Left ventricle myocardium inferior (tissue), 1 donor: ENCODE results near the gene BCL6B. TPM values are rescaled to one million over a fixed set of nuclear protein-coding genes. Genes with fewer than 3 reads are reported as not detected.

Source experiments
- DNase-seq: peaks from one replicate; pipeline ENCODE4 v3.0.0-alpha.2; 2020
- H3K27ac ChIP-seq: fragments of 200-600 bp; replicated peaks from 2 replicates; pipeline ENCODE4 v1.8.0; 2021
- H3K27me3 ChIP-seq: fragments of 200-600 bp; 2 replicates; pipeline ENCODE4 v1.8.0; 2021; ENCODE audit warnings: low read depth
- H3K36me3 ChIP-seq: fragments of 200-600 bp; 2 replicates; pipeline ENCODE4 v1.8.0; 2021
- H3K4me1 ChIP-seq: fragments of 200-600 bp; 2 replicates; pipeline ENCODE4 v1.8.0; 2021
- H3K4me3 ChIP-seq: fragments of 200-600 bp; 2 replicates; pipeline ENCODE4 v1.8.0; 2021; ENCODE audit warnings: mild to moderate bottlenecking, moderate library complexity
- H3K9me3 ChIP-seq: fragments of 200-600 bp; replicated peaks from 2 replicates; pipeline ENCODE4 v1.8.0; 2021
- CTCF ChIP-seq: fragments of 200-600 bp; IDR thresholded peaks from 2 replicates; pipeline ENCODE4 v1.8.0; 2021; ENCODE audit warnings: antibody characterized with exemption, mild to moderate bottlenecking, borderline replicate concordance
- intact Hi-C: fragments of 100-400 bp; cut with micrococcal nuclease; formaldehyde crosslinking; loops from one replicate; pipeline ENCODE4 v1.11.0; 2022
- total RNA-seq: library from RNA; stranded (reverse); fragmentation: NEBNext Ultra II Directional; extraction: Animal tissue kit (Norgen Biotek cat#: 25700); gene quantifications from one replicate; pipeline ENCODE4 v1.2.1, GENCODE V29; 2021
- donor health status: DM: no; HTN: yes; CAD: no; lungs with severe emphysema.

Gene BCL6B
- total RNA-seq, 1 donor from 2014 or later = 13.7 TPM

GRCh38 chr17:7026471-7027115 lies 3.7 kb downstream of the BCL6B start:
- Histone ChIP-seq H3K36me3 (peaks cover 4% of the 10 kb centered on the region), H3K27ac (peak overlapping the region; percentile 82), H3K9me3 (no peaks in the 10 kb centered on the region), H3K4me1 (peaks cover 79% of the 10 kb centered on the region), H3K4me3 (peak overlapping the region; percentile 68), H3K27me3 (peaks cover 20% of the 10 kb centered on the region)
- TF ChIP-seq CTCF = no peak
- DNase-seq = no peak
- intact Hi-C loops = no loop called here

- Histone ChIP-seq H3K9me3 (no peaks in the 10 kb centered on the region), H3K4me1 (peaks cover 72% of the 10 kb centered on the region), H3K27me3 (peaks cover 17% of the 10 kb centered on the region), H3K27ac (peak overlapping the region; percentile 82), H3K36me3 (peaks cover 4% of the 10 kb centered on the region), H3K4me3 (peak overlapping the region; percentile 68)
- DNase-seq = no peak
- intact Hi-C loops = no loop called here
- no peak for TF ChIP-seq CTCF
These were observed 4.5 kb downstream of the BCL6B start for GRCh38 chr17:7027335-7027734.

GRCh38 chr17:7029096-7029495 lies 6.2 kb downstream of the BCL6B start:
- Histone ChIP-seq H3K27ac (peak overlapping the region; percentile 82), H3K9me3 (no peaks in the 10 kb centered on the region), H3K4me1 (peaks cover 62% of the 10 kb centered on the region), H3K4me3 (no peak overlapping the region), H3K27me3 (no peaks in the 10 kb centered on the region), H3K36me3 (peaks cover 4% of the 10 kb centered on the region)
- no peak for DNase-seq
- intact Hi-C loops = no loop called here
- no peak for TF ChIP-seq CTCF

- H3K4me3 ChIP-seq = no peak overlapping the region
- TF ChIP-seq CTCF = no peak
- H3K27ac ChIP-seq = peak overlapping the region; percentile 82
- H3K9me3 ChIP-seq = no peaks in the 10 kb centered on the region
- peaks cover 4% of the 10 kb centered on the region for H3K36me3 ChIP-seq
- intact Hi-C loops = no loop called here
- H3K27me3 ChIP-seq = no peaks in the 10 kb centered on the region
- no peak for DNase-seq
- peaks cover 60% of the 10 kb centered on the region for H3K4me1 ChIP-seq
These were observed 6.8 kb downstream of the BCL6B start for GRCh38 chr17:7029659-7030058.

- Histone ChIP-seq H3K4me1 (peaks cover 38% of the 10 kb centered on the region), H3K9me3 (no peaks in the 10 kb centered on the region), H3K4me3 (peak overlapping the region; percentile 72), H3K27ac (peak overlapping the region; percentile 92), H3K27me3 (no peaks in the 10 kb centered on the region), H3K36me3 (no peaks in the 10 kb centered on the region)
- no peak for TF ChIP-seq CTCF
- intact Hi-C loops = no loop called here
- no peak for DNase-seq
These were observed 12.2 kb downstream of the BCL6B start for GRCh38 chr17:7034955-7035590.
